H54 (cell line): ENCODE data around the gene KREMEN2.
A peak's percentile ranks its signal among the peaks of the same experiment; 100 is the strongest.

Experiments used
- DNase-seq: peaks from one replicate; pipeline ENCODE4 v3.0.0; 2011; ENCODE audit warnings: low spot score, mixed read lengths; ENCODE audit not compliant: insufficient read length
- FAIRE-seq: peaks from 3 replicates; lab custom pipeline; 2011; peaks lifted over from hg19 to GRCh38; lab: Jason Lieb, UNC
- POLR2A ChIP-seq: IDR thresholded peaks from 2 replicates; pipeline ENCODE4 v1.6.1; 2011; ENCODE audit warnings: low read depth, mild to moderate bottlenecking, low read length

Gene KREMEN2

GRCh38 chr16:2985462-2985861 is 21.4 kb downstream of the KREMEN2 start:
- FAIRE-seq (no peak), DNase-seq (no peak)
- no peak for TF ChIP-seq POLR2A

- no peak for TF ChIP-seq POLR2A
- FAIRE-seq (no peak), DNase-seq (no peak)
Observed at GRCh38 chr16:2985893-2986355, 21.8 kb downstream of the KREMEN2 start.

- no peak for FAIRE-seq
- DNase-seq = no peak
- TF ChIP-seq POLR2A = no peak
Observed at GRCh38 chr16:2986623-2987188, 22.6 kb downstream of the KREMEN2 start.

GRCh38 chr16:2987286-2987685 is 23.2 kb downstream of the KREMEN2 start:
- no peak for TF ChIP-seq POLR2A
- FAIRE-seq (no peak), DNase-seq (no peak)

GRCh38 chr16:2987833-2988232 is 23.8 kb downstream of the KREMEN2 start:
- TF ChIP-seq POLR2A = no peak
- no peak for FAIRE-seq
- DNase-seq = peak; percentile 51

- FAIRE-seq (no peak), DNase-seq (no peak)
- no peak for TF ChIP-seq POLR2A
Observed at GRCh38 chr16:2988590-2989099, 24.6 kb downstream of the KREMEN2 start.

- no peak for TF ChIP-seq POLR2A
- no peak for FAIRE-seq
- DNase-seq = no peak
Observed at GRCh38 chr16:2990891-2991290, 26.8 kb downstream of the KREMEN2 start.

GRCh38 chr16:2991566-2992261 is 27.6 kb downstream of the KREMEN2 start:
- no peak for DNase-seq
- FAIRE-seq = no peak
- TF ChIP-seq POLR2A = no peak

- DNase-seq (no peak), FAIRE-seq (no peak)
- no peak for TF ChIP-seq POLR2A
Observed at GRCh38 chr16:2992383-2993081, 28.5 kb downstream of the KREMEN2 start.

GRCh38 chr16:2996298-2996697 is 32.2 kb downstream of the KREMEN2 start:
- FAIRE-seq = no peak
- no peak for DNase-seq
- TF ChIP-seq POLR2A = no peak

GRCh38 chr16:2999929-3000328 is 35.9 kb downstream of the KREMEN2 start:
- DNase-seq (no peak), FAIRE-seq (no peak)
- TF ChIP-seq POLR2A = no peak

GRCh38 chr16:3000540-3000939 is 36.5 kb downstream of the KREMEN2 start:
- DNase-seq = no peak
- no peak for FAIRE-seq
- TF ChIP-seq POLR2A = no peak

GRCh38 chr16:3001316-3001715 is 37.2 kb downstream of the KREMEN2 start:
- no peak for FAIRE-seq
- DNase-seq = no peak
- no peak for TF ChIP-seq POLR2A

- FAIRE-seq (peak; percentile 85), DNase-seq (peak; percentile 99)
- TF ChIP-seq POLR2A = no peak
Observed at GRCh38 chr16:3003582-3004270, 39.7 kb downstream of the KREMEN2 start.

- TF ChIP-seq POLR2A = no peak
- DNase-seq (no peak), FAIRE-seq (no peak)
Observed at GRCh38 chr16:3004319-3004718, 40.2 kb downstream of the KREMEN2 start.
